PC-9 (cell line): ENCODE measurements around the gene PCDHGB5. TPM values are rescaled to one million over a fixed set of nuclear protein-coding genes. Genes with fewer than 3 reads are reported as not detected.
"Not testable (repeated sequence)": the region's sequence is repeated elsewhere in the genome, so short reads cannot be mapped to it uniquely, and the experiment has no call there.

Experiments used
- BruUV-seq: library from RNA; stranded (reverse); fragments of 400-500 nt; replicated peaks from 2 replicates; lab custom pipeline; 2021; lab: Mats Ljungman, UMichigan
- CTCF ChIA-PET: fragments of 300-600 bp; sonication (Branson Sonifier 250); formaldehyde crosslinking; loops from one replicate; lab custom pipeline; 2022; ENCODE audit warnings: antibody characterized with exemption; lab: Charles Lee
- POLR2A ChIA-PET: fragments of 300-600 bp; sonication (Branson Sonifier 250); formaldehyde crosslinking; loops from one replicate; lab custom pipeline; 2022; ENCODE audit warnings: antibody characterized with exemption; ENCODE audit not compliant: unreplicated experiment; lab: Charles Lee
- DNase-seq, 2 experiments: peaks; one replicate each; pipeline versions ENCODE4 v3.0.0 to v3.0.0-alpha.2; 2015 to 2022; ENCODE audit warnings: mixed read lengths in 1 of 2
- H2AFZ ChIP-seq: fragments of 200-600 bp; sonication (generic); 2 replicates; pipeline ENCODE4 v1.8.1; 2017; ENCODE audit warnings: antibody characterized with exemption
- H3F3A ChIP-seq: fragments of 200-600 bp; sonication (generic); 2 replicates; pipeline ENCODE4 v1.8.1; 2017; ENCODE audit warnings: antibody characterized with exemption, mild to moderate bottlenecking, low read depth; ENCODE audit not compliant: insufficient read depth
- H3K27ac ChIP-seq: fragments of 200-600 bp; sonication (generic); 2 replicates; pipeline ENCODE4 v1.6.1; 2016; ENCODE audit warnings: mixed run types
- H3K27me3 ChIP-seq: fragments of 200-600 bp; sonication (generic); 2 replicates; pipeline ENCODE4 v1.6.1; 2016; ENCODE audit warnings: low read depth, mixed run types; ENCODE audit not compliant: insufficient read depth
- H3K36me3 ChIP-seq: fragments of 200-600 bp; sonication (generic); 2 replicates; pipeline ENCODE4 v1.6.1; 2016; ENCODE audit warnings: low read depth, mixed run types
- H3K4me1 ChIP-seq: fragments of 200-600 bp; sonication (generic); replicated peaks from 2 replicates; pipeline ENCODE4 v1.6.1; 2016; ENCODE audit warnings: mixed run types; ENCODE audit not compliant: insufficient read depth
- H3K4me2 ChIP-seq: fragments of 200-600 bp; sonication (generic); 2 replicates; pipeline ENCODE4 v1.6.1; 2017; ENCODE audit warnings: mixed run types
- H3K4me3 ChIP-seq: fragments of 200-600 bp; sonication (generic); 2 replicates; pipeline ENCODE4 v1.6.1; 2016; ENCODE audit warnings: mixed run types
- H3K79me2 ChIP-seq: fragments of 200-600 bp; sonication (generic); 2 replicates; pipeline ENCODE4 v1.6.1; 2017; ENCODE audit warnings: low read depth, mixed run types
- H3K9me2 ChIP-seq: fragments of 200-600 bp; sonication (generic); 2 replicates; pipeline ENCODE4 v1.8.1; 2017; ENCODE audit warnings: mild to moderate bottlenecking; ENCODE audit not compliant: insufficient read depth
- H3K9me3 ChIP-seq: fragments of 200-600 bp; sonication (generic); 2 replicates; pipeline ENCODE4 v1.8.1; 2016; ENCODE audit warnings: low read depth; ENCODE audit not compliant: insufficient read depth
- H4K20me1 ChIP-seq: fragments of 200-600 bp; sonication (generic); 2 replicates; pipeline ENCODE4 v1.8.1; 2017; ENCODE audit not compliant: insufficient read depth
- EZH2 ChIP-seq: fragments of 200-600 bp; sonication (generic); IDR thresholded peaks from 2 replicates; pipeline ENCODE4 v1.8.0; 2017; ENCODE audit warnings: antibody characterized with exemption, low read depth
- intact Hi-C: fragments of 100-400 bp; cut with micrococcal nuclease; formaldehyde crosslinking; loops from one replicate; pipeline ENCODE4 v1.10.0; 2022; ENCODE audit not compliant: unreplicated experiment
- total RNA-seq: library from RNA; stranded (reverse); gene quantifications from 2 replicates; pipeline ENCODE4 v1.2.3, GENCODE V29; 2021
- TF ChIP-seq, protein P1 (sequence below): fragments of 200-600 bp; sonication (generic); conservative IDR thresholded peaks from 2 replicates; pipeline ENCODE4 v1.6.1; 2017; ENCODE audit warnings: mixed run types, antibody characterized with exemption, mild to moderate bottlenecking, moderate library complexity

PCDHGB5 gene
- total RNA-seq, 1 experiment from 2014 or later, result not detected

DNA sequence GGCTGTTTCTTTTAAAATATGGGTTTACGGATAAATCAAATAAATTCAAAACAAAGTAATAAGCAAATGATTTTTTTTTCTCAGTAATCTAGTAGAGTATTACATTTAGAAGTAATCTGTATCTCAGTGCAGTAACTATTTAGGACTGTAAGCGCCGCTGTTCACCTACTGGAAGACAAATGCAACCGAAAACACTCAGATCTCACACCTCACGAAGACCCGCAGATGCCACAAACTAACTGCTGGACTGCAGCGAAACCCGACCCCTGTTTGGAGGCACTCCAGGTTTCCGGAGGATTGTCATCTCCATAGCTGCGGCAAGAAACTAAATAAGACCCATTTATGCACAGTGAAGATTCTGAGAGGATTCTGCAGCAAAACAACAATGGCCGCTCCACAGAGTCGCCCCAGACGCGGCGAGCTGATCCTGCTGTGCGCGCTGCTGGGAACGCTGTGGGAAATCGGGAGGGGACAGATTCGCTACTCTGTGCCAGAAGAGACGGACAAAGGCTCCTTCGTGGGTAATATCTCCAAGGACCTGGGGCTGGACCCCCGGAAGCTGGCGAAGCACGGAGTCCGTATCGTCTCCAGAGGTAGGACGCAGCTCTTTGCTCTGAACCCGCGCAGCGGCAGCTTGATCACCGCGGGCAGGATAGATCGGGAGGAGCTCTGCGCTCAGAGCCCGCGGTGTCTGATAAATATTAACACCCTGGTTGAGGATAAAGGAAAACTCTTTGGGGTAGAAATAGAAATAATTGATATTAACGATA is 5.1 kb upstream of the PCDHGB5 start, which contains the start of gene PCDHGA8:
PCDHGA8 (plus strand) TSS at position 205 of the 770 bp plus-strand sequence; CDS start at position 386, 181 bp downstream.
- H3K27ac ChIP-seq, result no peak within 1 kb of the TSS
- H3K9me3 ChIP-seq, result no peaks in the 10 kb centered on the region
- no peaks in the 10 kb centered on the region for H3F3A ChIP-seq
- H3K9me2 ChIP-seq, result no peaks in the 10 kb centered on the region
- BruUV-seq, result no TSS peak
- intact Hi-C loops, result no loop called here
- no peak within 1 kb of the TSS for H3K4me3 ChIP-seq
- no peaks in the 10 kb centered on the region for H4K20me1 ChIP-seq
- no peak for DNase-seq
- ChIA-PET POLR2A (no interaction called here), CTCF (no interaction called here)
- no peaks in the 10 kb centered on the region for H3K36me3 ChIP-seq
- peaks cover 12% of the 10 kb centered on the region; the same call in 1 of the 2 replicates for H3K27me3 ChIP-seq
- no peak within 1 kb of the TSS for H3K4me2 ChIP-seq
- H2AFZ ChIP-seq, result no peak within 1 kb of the TSS
- no peak for TF ChIP-seq EZH2
- TF ChIP-seq, protein P1, sequence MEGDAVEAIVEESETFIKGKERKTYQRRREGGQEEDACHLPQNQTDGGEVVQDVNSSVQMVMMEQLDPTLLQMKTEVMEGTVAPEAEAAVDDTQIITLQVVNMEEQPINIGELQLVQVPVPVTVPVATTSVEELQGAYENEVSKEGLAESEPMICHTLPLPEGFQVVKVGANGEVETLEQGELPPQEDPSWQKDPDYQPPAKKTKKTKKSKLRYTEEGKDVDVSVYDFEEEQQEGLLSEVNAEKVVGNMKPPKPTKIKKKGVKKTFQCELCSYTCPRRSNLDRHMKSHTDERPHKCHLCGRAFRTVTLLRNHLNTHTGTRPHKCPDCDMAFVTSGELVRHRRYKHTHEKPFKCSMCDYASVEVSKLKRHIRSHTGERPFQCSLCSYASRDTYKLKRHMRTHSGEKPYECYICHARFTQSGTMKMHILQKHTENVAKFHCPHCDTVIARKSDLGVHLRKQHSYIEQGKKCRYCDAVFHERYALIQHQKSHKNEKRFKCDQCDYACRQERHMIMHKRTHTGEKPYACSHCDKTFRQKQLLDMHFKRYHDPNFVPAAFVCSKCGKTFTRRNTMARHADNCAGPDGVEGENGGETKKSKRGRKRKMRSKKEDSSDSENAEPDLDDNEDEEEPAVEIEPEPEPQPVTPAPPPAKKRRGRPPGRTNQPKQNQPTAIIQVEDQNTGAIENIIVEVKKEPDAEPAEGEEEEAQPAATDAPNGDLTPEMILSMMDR, result peak; percentile 46; the same call in 1 of the 2 replicates
- no peaks in the 10 kb centered on the region for H3K4me1 ChIP-seq
- H3K79me2 ChIP-seq, result no peaks in the 10 kb centered on the region

DNA sequence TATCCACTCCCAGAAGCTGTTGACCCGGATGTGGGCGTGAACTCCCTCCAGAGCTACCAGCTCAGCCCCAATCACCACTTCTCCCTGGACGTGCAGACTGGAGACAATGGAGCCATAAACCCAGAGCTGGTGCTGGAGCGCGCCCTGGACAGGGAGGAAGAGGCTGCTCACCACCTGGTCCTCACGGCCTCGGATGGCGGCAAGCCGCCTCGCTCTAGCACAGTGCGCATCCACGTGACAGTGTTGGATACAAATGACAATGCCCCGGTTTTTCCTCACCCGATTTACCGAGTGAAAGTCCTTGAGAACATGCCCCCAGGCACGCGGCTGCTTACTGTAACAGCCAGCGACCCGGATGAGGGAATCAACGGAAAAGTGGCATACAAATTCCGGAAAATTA is 4.5 kb upstream of the PCDHGB5 start:
- ChIA-PET POLR2A (no interaction called here), CTCF (no interaction called here)
- Histone ChIP-seq H3K27ac (no peak overlapping the region), H3K9me2 (no peaks in the 10 kb centered on the region), H3K4me2 (no peak overlapping the region), H3F3A (no peaks in the 10 kb centered on the region), H4K20me1 (no peaks in the 10 kb centered on the region), H3K36me3 (no peaks in the 10 kb centered on the region), H3K79me2 (no peaks in the 10 kb centered on the region), H3K4me1 (no peaks in the 10 kb centered on the region), H2AFZ (no peak overlapping the region), H3K4me3 (no peak overlapping the region), H3K27me3 (peaks cover 11% of the 10 kb centered on the region; the same call in 1 of the 2 replicates), H3K9me3 (no peaks in the 10 kb centered on the region)
- intact Hi-C loops, result no loop called here
- no TSS peak for BruUV-seq
- TF ChIP-seq, protein P1, result no peak
- TF ChIP-seq EZH2, result no peak
- DNase-seq, result no peak

DNA sequence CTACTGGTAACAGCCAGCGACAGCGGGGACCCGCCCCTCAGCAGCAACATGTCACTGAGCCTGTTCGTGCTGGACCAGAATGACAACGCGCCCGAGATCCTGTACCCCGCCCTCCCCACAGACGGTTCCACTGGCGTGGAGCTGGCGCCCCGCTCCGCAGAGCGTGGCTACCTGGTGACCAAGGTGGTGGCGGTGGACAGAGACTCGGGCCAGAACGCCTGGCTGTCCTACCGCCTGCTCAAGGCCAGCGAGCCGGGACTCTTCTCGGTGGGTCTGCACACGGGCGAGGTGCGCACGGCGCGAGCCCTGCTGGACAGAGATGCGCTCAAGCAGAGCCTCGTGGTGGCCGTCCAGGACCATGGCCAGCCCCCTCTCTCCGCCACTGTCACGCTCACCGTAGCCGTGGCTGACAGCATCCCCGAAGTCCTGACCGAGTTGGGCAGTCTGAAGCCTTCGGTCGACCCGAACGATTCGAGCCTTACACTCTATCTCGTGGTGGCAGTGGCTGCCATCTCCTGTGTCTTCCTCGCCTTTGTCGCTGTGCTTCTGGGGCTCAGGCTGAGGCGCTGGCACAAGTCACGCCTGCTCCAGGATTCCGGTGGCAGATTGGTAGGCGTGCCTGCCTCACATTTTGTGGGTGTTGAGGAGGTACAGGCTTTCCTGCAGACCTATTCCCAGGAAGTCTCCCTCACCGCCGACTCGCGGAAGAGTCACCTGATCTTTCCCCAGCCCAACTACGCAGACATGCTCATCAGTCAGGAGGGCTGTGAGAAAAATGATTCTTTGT is 3.2 kb upstream of the PCDHGB5 start:
- POLR2A ChIA-PET, CTCF ChIA-PET: not testable (repeated sequence)
- H3K27me3 ChIP-seq, result peaks cover 13% of the 10 kb centered on the region; the same call in 1 of the 2 replicates

More for the DNA sequence above, 3.2 kb upstream of the PCDHGB5 start:
- H3K79me2 ChIP-seq, BruUV-seq, H3F3A ChIP-seq, H3K9me3 ChIP-seq, H4K20me1 ChIP-seq, DNase-seq, H3K4me2 ChIP-seq, H2AFZ ChIP-seq, H3K9me2 ChIP-seq, H3K36me3 ChIP-seq, H3K4me3 ChIP-seq, intact Hi-C loops, H3K4me1 ChIP-seq, H3K27ac ChIP-seq: not testable (repeated sequence)
